Measurements from ENCODE around the gene STK32B. TPM values are rescaled to one million over a fixed set of nuclear protein-coding genes. Genes with fewer than 3 reads are reported as not detected.

The STK32B gene
- total RNA-seq, 2 donors from 2014 or later: 0.09 to 7.3 TPM

DNA sequence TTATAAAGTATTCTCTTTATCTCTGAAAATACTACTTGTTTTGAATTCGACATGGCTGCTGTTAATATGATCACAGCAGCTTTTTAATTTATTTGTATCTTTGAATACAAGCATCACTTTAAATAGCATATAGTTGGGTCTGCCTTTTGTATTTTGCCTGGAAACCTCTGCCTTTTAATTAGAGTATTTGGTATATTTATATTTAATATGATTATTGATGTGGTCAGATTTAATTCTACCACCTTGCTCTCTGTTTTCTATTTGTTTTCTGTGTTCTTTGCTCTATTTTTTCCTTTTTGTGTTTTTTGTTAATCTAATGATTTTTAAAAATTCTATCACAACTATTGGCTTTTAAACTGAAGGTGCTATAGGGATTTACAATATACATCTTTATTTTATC, 21.7 kb downstream of the STK32B start:
- intact Hi-C loops (cut with DNase I): no loop called here
- no peak for DNase-seq (ENCODE audit: low spot score)
- 83% methylated on average over 1 of the region's 1 CpG for WGBS

DNA sequence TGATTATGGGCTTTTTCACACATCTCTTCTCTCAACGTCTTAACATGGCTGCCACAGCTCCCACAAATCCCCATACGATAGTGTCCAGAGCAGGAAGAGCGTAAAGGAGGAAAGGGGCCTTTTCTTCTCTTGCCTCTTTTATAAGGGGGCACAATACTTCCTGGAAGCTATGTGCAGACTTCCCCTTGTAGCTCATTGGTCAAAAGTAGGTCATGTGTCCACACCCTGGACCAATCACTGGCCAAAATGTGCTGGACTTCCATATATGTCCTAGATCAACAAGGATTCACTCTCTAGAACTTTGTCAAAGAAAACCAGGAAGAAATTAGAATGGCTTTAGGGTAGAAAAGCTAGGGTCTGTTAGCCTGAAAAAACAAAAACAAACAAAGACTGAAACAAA, 26.7 kb downstream of the STK32B start:
- no peak for DNase-seq (ENCODE audit: low spot score)
- 89% methylated on average over 3 of the region's 3 CpGs for WGBS
- intact Hi-C loops (cut with DNase I): no loop called here
- Histone ChIP-seq H3K4me1 (replicated peaks) (no peaks in the 10 kb centered on the region), H3K4me3 (no peak overlapping the region), H3K27me3 (replicated peaks; ENCODE audit: insufficient read depth) (no peaks in the 10 kb centered on the region), H3K9me3 (no peaks in the 10 kb centered on the region), H3K27ac (no peak overlapping the region), H3K36me3 (no peaks in the 10 kb centered on the region)
- TF ChIP-seq, protein P1, sequence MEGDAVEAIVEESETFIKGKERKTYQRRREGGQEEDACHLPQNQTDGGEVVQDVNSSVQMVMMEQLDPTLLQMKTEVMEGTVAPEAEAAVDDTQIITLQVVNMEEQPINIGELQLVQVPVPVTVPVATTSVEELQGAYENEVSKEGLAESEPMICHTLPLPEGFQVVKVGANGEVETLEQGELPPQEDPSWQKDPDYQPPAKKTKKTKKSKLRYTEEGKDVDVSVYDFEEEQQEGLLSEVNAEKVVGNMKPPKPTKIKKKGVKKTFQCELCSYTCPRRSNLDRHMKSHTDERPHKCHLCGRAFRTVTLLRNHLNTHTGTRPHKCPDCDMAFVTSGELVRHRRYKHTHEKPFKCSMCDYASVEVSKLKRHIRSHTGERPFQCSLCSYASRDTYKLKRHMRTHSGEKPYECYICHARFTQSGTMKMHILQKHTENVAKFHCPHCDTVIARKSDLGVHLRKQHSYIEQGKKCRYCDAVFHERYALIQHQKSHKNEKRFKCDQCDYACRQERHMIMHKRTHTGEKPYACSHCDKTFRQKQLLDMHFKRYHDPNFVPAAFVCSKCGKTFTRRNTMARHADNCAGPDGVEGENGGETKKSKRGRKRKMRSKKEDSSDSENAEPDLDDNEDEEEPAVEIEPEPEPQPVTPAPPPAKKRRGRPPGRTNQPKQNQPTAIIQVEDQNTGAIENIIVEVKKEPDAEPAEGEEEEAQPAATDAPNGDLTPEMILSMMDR (IDR thresholded peaks at IDR 0.05): no peak
- TF ChIP-seq POLR2A (IDR thresholded peaks at IDR 0.05) (no peak), POLR2AphosphoS5 (IDR thresholded peaks at IDR 0.05) (no peak)

More for the DNA sequence above, 21.7 kb downstream of the STK32B start:
- Histone ChIP-seq H3K4me3 (no peak overlapping the region), H3K36me3 (no peaks in the 10 kb centered on the region), H3K4me1 (replicated peaks) (no peaks in the 10 kb centered on the region), H3K27me3 (replicated peaks; ENCODE audit: insufficient read depth) (no peaks in the 10 kb centered on the region), H3K9me3 (no peaks in the 10 kb centered on the region), H3K27ac (no peak overlapping the region)
- no peak for TF ChIP-seq POLR2A (IDR thresholded peaks at IDR 0.05)

DNA sequence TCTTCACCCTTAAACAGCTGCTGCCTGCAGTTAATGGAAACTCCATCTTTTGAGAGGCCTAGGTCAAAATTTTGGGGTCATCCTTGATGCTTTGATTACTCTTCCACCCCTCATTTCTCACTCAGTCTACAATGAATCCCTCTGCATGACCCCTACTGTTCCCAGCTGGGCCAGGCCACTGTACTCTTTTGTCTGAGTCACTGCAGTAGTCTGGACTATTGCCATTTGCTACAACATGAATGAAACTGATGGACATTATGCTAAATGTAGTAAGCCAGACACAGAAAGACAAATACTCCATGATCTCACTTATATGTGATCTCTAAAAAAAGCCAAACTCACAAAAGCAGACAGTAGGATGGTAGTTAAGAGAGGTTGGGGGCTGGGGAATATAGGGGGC, 28.3 kb downstream of the STK32B start:
- H3K4me1 ChIP-seq (replicated peaks): no peaks in the 10 kb centered on the region
- H3K27me3 ChIP-seq (replicated peaks; ENCODE audit: insufficient read depth): no peaks in the 10 kb centered on the region
- no peak overlapping the region for H3K27ac ChIP-seq
- no peak overlapping the region for H3K4me3 ChIP-seq
- TF ChIP-seq, protein P1 (IDR thresholded peaks at IDR 0.05): no peak
- no peak for TF ChIP-seq POLR2A (IDR thresholded peaks at IDR 0.05)
- no peak for TF ChIP-seq POLR2AphosphoS5 (IDR thresholded peaks at IDR 0.05)
- H3K36me3 ChIP-seq: no peaks in the 10 kb centered on the region
- DNase-seq (ENCODE audit: low spot score): no peak
- intact Hi-C loops (cut with DNase I): no loop called here
- H3K9me3 ChIP-seq: no peaks in the 10 kb centered on the region

DNA sequence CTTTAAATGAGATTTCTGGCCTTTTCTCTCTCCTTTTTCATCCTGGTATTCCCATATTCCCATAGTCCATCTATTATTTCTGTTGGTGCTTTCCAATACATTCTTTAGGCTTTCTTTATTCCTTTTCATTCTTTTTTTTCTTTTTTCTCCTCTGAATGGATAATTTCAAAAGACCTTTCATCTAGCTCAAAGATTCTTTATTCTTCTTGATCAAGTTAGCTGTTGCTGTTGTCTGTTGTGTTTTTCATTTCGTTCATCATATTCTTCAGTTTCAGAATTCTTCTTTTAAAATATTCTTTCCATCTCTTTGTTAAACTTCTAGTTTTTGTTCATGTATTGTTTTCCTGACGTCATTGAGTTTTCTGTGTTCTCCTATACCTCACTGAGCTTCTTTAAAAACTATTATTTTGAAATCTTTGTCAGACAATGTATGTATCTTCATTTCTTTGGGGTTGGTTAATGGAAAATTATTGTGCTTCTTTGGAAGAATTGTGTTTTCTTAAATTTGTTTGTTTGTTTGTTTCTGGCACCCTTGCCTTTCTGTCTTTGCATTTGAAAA, 30.2 kb downstream of the STK32B start:
- Histone ChIP-seq H3K36me3 (no peaks in the 10 kb centered on the region), H3K4me3 (no peak overlapping the region), H3K27me3 (replicated peaks; ENCODE audit: insufficient read depth) (no peaks in the 10 kb centered on the region), H3K4me1 (replicated peaks) (no peaks in the 10 kb centered on the region), H3K9me3 (no peaks in the 10 kb centered on the region), H3K27ac (no peak overlapping the region)
- intact Hi-C loops (cut with DNase I): no loop called here
- no peak for DNase-seq (ENCODE audit: low spot score)
- TF ChIP-seq POLR2A (IDR thresholded peaks at IDR 0.05) (no peak), POLR2AphosphoS5 (IDR thresholded peaks at IDR 0.05) (no peak)
- TF ChIP-seq, protein P1 (IDR thresholded peaks at IDR 0.05): no peak
- WGBS: 94% methylated on average over 2 of the region's 2 CpGs

DNA sequence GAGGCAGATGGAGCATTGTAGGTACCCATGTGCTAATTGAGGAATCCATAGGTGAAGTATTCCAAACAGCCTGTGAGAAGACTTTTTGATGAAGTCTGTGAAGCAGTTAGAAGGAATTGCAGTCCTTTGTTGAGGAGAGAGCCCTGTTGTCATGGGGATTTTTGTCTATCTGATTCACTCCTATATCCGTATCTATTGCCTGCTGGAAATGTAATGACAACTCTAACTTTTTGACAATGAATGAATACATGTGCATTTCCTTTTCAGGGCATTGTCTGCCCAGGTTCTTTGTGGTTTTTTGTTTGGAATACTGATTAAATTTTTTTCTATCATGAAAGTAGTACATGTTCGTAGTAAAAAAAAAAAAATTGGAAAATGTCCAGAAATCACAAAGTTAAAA, 31.1 kb downstream of the STK32B start:
- Histone ChIP-seq H3K4me1 (replicated peaks) (no peaks in the 10 kb centered on the region), H3K27ac (no peak overlapping the region), H3K27me3 (replicated peaks; ENCODE audit: insufficient read depth) (no peaks in the 10 kb centered on the region), H3K36me3 (no peaks in the 10 kb centered on the region), H3K4me3 (no peak overlapping the region), H3K9me3 (no peaks in the 10 kb centered on the region)
- no peak for TF ChIP-seq POLR2AphosphoS5 (IDR thresholded peaks at IDR 0.05)
- TF ChIP-seq, protein P1 (IDR thresholded peaks at IDR 0.05): no peak
- TF ChIP-seq POLR2A (IDR thresholded peaks at IDR 0.05): no peak
- WGBS: 54% methylated on average over 2 of the region's 2 CpGs
- intact Hi-C loops (cut with DNase I): no loop called here
- DNase-seq (ENCODE audit: low spot score): no peak
